GM23248 (cell line): ENCODE data around the gene EIF3B.

Source experiments
- EZH2 ChIP-seq: fragments of 200-600 bp; sonication (generic); IDR thresholded peaks from 2 replicates; pipeline ENCODE4 v1.6.1; 2018; ENCODE audit warnings: antibody characterized with exemption, mild to moderate bottlenecking; ENCODE audit not compliant: insufficient read depth, poor library complexity, severe bottlenecking
- EZH2phosphoT487 ChIP-seq: fragments of 200-600 bp; sonication (generic); IDR thresholded peaks from 2 replicates; pipeline ENCODE4 v1.6.1; 2018; ENCODE audit warnings: antibody characterized with exemption, moderate library complexity, mild to moderate bottlenecking, low read depth; ENCODE audit not compliant: insufficient read depth

GRCh38 chr7:2373646-2374045 lies 19.0 kb downstream of the EIF3B start:
- TF ChIP-seq EZH2phosphoT487 (no peak), EZH2 (no peak)
